ENCODE data around the gene SIK3.

The SIK3 gene

GRCh38 chr11:116939499-116939898, 158.7 kb downstream of the SIK3 start:
- Histone ChIP-seq H3K36me3 (ENCODE audit: insufficient read depth) (no peaks in the 10 kb centered on the region), H3K79me2 (ENCODE audit: insufficient read depth, low read depth) (no peaks in the 10 kb centered on the region), H3K4me2 (no peak overlapping the region), H3K27ac (no peak overlapping the region), H3K9ac (no peak overlapping the region), H3K4me1 (ENCODE audit: low read depth, poor library complexity, severe bottlenecking) (no peaks in the 10 kb centered on the region), H3K4me3 (IDR thresholded peaks at IDR 0.05; ENCODE audit: insufficient read depth, low read depth, low read length) (no peak overlapping the region), H4K20me1 (ENCODE audit: insufficient read depth) (no peaks in the 10 kb centered on the region), H3K27me3 (ENCODE audit: insufficient read depth, low read depth) (no peaks in the 10 kb centered on the region), H2AFZ (ENCODE audit: low read depth) (no peak overlapping the region)
- TF ChIP-seq CTCF (conservative IDR thresholded peaks at IDR 0.05; ENCODE audit: low read depth, low read length): no peak

- Histone ChIP-seq H3K4me1 (ENCODE audit: low read depth, poor library complexity, severe bottlenecking) (no peaks in the 10 kb centered on the region), H4K20me1 (ENCODE audit: insufficient read depth) (no peaks in the 10 kb centered on the region), H3K27me3 (ENCODE audit: insufficient read depth, low read depth) (no peaks in the 10 kb centered on the region), H3K4me2 (no peak overlapping the region), H3K27ac (no peak overlapping the region), H2AFZ (ENCODE audit: low read depth) (no peak overlapping the region), H3K4me3 (IDR thresholded peaks at IDR 0.05; ENCODE audit: insufficient read depth, low read depth, low read length) (no peak overlapping the region), H3K36me3 (ENCODE audit: insufficient read depth) (no peaks in the 10 kb centered on the region), H3K9ac (no peak overlapping the region), H3K79me2 (ENCODE audit: insufficient read depth, low read depth) (no peaks in the 10 kb centered on the region)
- TF ChIP-seq CTCF (conservative IDR thresholded peaks at IDR 0.05; ENCODE audit: low read depth, low read length): no peak
These were observed 159.7 kb downstream of the SIK3 start for GRCh38 chr11:116938471-116939070.

GRCh38 chr11:116936754-116937446, 161.3 kb downstream of the SIK3 start:
- Histone ChIP-seq H3K4me3 (IDR thresholded peaks at IDR 0.05; ENCODE audit: insufficient read depth, low read depth, low read length) (no peak overlapping the region), H2AFZ (ENCODE audit: low read depth) (no peak overlapping the region), H3K36me3 (ENCODE audit: insufficient read depth) (no peaks in the 10 kb centered on the region), H4K20me1 (ENCODE audit: insufficient read depth) (no peaks in the 10 kb centered on the region), H3K9ac (no peak overlapping the region), H3K27ac (no peak overlapping the region), H3K4me1 (ENCODE audit: low read depth, poor library complexity, severe bottlenecking) (peaks cover 1% of the 10 kb centered on the region), H3K4me2 (no peak overlapping the region), H3K27me3 (ENCODE audit: insufficient read depth, low read depth) (no peaks in the 10 kb centered on the region), H3K79me2 (ENCODE audit: insufficient read depth, low read depth) (no peaks in the 10 kb centered on the region)
- TF ChIP-seq CTCF (conservative IDR thresholded peaks at IDR 0.05; ENCODE audit: low read depth, low read length): no peak

GRCh38 chr11:116935514-116935913, 162.7 kb downstream of the SIK3 start:
- H3K9ac ChIP-seq: no peak overlapping the region
- TF ChIP-seq CTCF (conservative IDR thresholded peaks at IDR 0.05; ENCODE audit: low read depth, low read length): no peak
- H4K20me1 ChIP-seq (ENCODE audit: insufficient read depth): no peaks in the 10 kb centered on the region
- no peaks in the 10 kb centered on the region for H3K27me3 ChIP-seq (ENCODE audit: insufficient read depth, low read depth)
- no peaks in the 10 kb centered on the region for H3K79me2 ChIP-seq (ENCODE audit: insufficient read depth, low read depth)
- H3K4me1 ChIP-seq (ENCODE audit: low read depth, poor library complexity, severe bottlenecking): peaks cover 14% of the 10 kb centered on the region
- no peak overlapping the region for H3K4me3 ChIP-seq (IDR thresholded peaks at IDR 0.05; ENCODE audit: insufficient read depth, low read depth, low read length)
- H2AFZ ChIP-seq (ENCODE audit: low read depth): no peak overlapping the region
- no peak overlapping the region for H3K27ac ChIP-seq
- H3K36me3 ChIP-seq (ENCODE audit: insufficient read depth): no peaks in the 10 kb centered on the region
- H3K4me2 ChIP-seq: no peak overlapping the region
